ENCODE results near the gene FCN2. TPM values are rescaled to one million over a fixed set of nuclear protein-coding genes. Genes with fewer than 3 reads are reported as not detected.

The FCN2 gene
- total and polyA plus RNA-seq, 2 experiments from 2014 or later = not detected

GRCh38 chr9:134925011-134925511 is 44.5 kb downstream of the FCN2 start:
- WGBS (ENCODE audit: low lambda C conversion rate, missing lambda C conversion rate) = 90% methylated on average over 7 of the region's 7 CpGs

GRCh38 chr9:134928436-134929192 is 48.0 kb downstream of the FCN2 start:
- DNase-seq (ENCODE audit: low spot score) = no peak
- Histone ChIP-seq H3K79me2 (no peaks in the 10 kb centered on the region), H3K27me3 (no peaks in the 10 kb centered on the region), H3K9me2 (replicated peaks; ENCODE audit: insufficient read depth) (no peaks in the 10 kb centered on the region), H3K4me2 (no peak overlapping the region), H3K4me3 (no peak overlapping the region), H2AFZ (no peak overlapping the region), H3K27ac (no peak overlapping the region), H3K9me3 (ENCODE audit: low read depth) (no peaks in the 10 kb centered on the region), H3K4me1 (ENCODE audit: insufficient read depth) (no peaks in the 10 kb centered on the region), H4K20me1 (ENCODE audit: insufficient read depth, poor library complexity, severe bottlenecking) (no peaks in the 10 kb centered on the region), H3K36me3 (replicated peaks; ENCODE audit: insufficient read depth, low read depth) (no peaks in the 10 kb centered on the region)
- WGBS (ENCODE audit: low lambda C conversion rate, missing lambda C conversion rate) = 83% methylated on average over 15 of the region's 15 CpGs
- TF ChIP-seq CTCF (IDR thresholded peaks at IDR 0.05; ENCODE audit: poor library complexity) = no peak
- TF ChIP-seq EZH2 (IDR thresholded peaks at IDR 0.05; ENCODE audit: borderline replicate concordance) = no peak
- no peak for TF ChIP-seq EZH2phosphoT487 (IDR thresholded peaks at IDR 0.05; ENCODE audit: low read depth, severe bottlenecking, unreplicated experiment)

More at GRCh38 chr9:134925011-134925511, 44.5 kb downstream of the FCN2 start:
- H3K4me3 ChIP-seq = no peak overlapping the region
- no peaks in the 10 kb centered on the region for H3K36me3 ChIP-seq (replicated peaks; ENCODE audit: insufficient read depth, low read depth)
- H3K9me3 ChIP-seq (ENCODE audit: low read depth) = no peaks in the 10 kb centered on the region
- H3K9me2 ChIP-seq (replicated peaks; ENCODE audit: insufficient read depth) = no peaks in the 10 kb centered on the region
- H3K79me2 ChIP-seq = no peaks in the 10 kb centered on the region
- H3K27me3 ChIP-seq = no peaks in the 10 kb centered on the region
- no peak overlapping the region for H3K4me2 ChIP-seq
- TF ChIP-seq CTCF (IDR thresholded peaks at IDR 0.05; ENCODE audit: poor library complexity) (no peak), EZH2phosphoT487 (IDR thresholded peaks at IDR 0.05; ENCODE audit: low read depth, severe bottlenecking, unreplicated experiment) (no peak), EZH2 (IDR thresholded peaks at IDR 0.05; ENCODE audit: borderline replicate concordance) (no peak)
- H3K27ac ChIP-seq = no peak overlapping the region
- DNase-seq (ENCODE audit: low spot score) = no peak
- H3K4me1 ChIP-seq (ENCODE audit: insufficient read depth) = no peaks in the 10 kb centered on the region
- no peak overlapping the region for H2AFZ ChIP-seq
- H4K20me1 ChIP-seq (ENCODE audit: insufficient read depth, poor library complexity, severe bottlenecking) = no peaks in the 10 kb centered on the region

GRCh38 chr9:134929193-134930158 is 48.9 kb downstream of the FCN2 start:
- H3K9me2 ChIP-seq (replicated peaks; ENCODE audit: insufficient read depth) = no peaks in the 10 kb centered on the region
- WGBS (ENCODE audit: low lambda C conversion rate, missing lambda C conversion rate) = 90% methylated on average over 13 of the region's 13 CpGs
- no peak overlapping the region for H3K4me2 ChIP-seq
- no peak for DNase-seq (ENCODE audit: low spot score)
- no peak overlapping the region for H3K27ac ChIP-seq
- no peaks in the 10 kb centered on the region for H4K20me1 ChIP-seq (ENCODE audit: insufficient read depth, poor library complexity, severe bottlenecking)
- H2AFZ ChIP-seq = no peak overlapping the region
- no peak for TF ChIP-seq CTCF (IDR thresholded peaks at IDR 0.05; ENCODE audit: poor library complexity)
- no peak for TF ChIP-seq EZH2 (IDR thresholded peaks at IDR 0.05; ENCODE audit: borderline replicate concordance)
- TF ChIP-seq EZH2phosphoT487 (IDR thresholded peaks at IDR 0.05; ENCODE audit: low read depth, severe bottlenecking, unreplicated experiment) = no peak
- H3K27me3 ChIP-seq = no peaks in the 10 kb centered on the region
- no peaks in the 10 kb centered on the region for H3K36me3 ChIP-seq (replicated peaks; ENCODE audit: insufficient read depth, low read depth)
- no peak overlapping the region for H3K4me3 ChIP-seq
- H3K9me3 ChIP-seq (ENCODE audit: low read depth) = no peaks in the 10 kb centered on the region
- H3K4me1 ChIP-seq (ENCODE audit: insufficient read depth) = no peaks in the 10 kb centered on the region
- no peaks in the 10 kb centered on the region for H3K79me2 ChIP-seq

Measured in hepatocyte (in vitro differentiated cells).